D721Med (cell line): ENCODE measurements around the gene CLEC10A.

ENCODE experiments used
- DNase-seq: peaks from one replicate; pipeline ENCODE4 v3.0.0; 2011; ENCODE audit warnings: low spot score; ENCODE audit not compliant: insufficient read length
- FAIRE-seq: peaks from 2 replicates; lab custom pipeline; 2011; peaks lifted over from hg19 to GRCh38; lab: Jason Lieb, UNC
- CTCF ChIP-seq: IDR thresholded peaks from 2 replicates; pipeline ENCODE4 v1.5.1; 2012; ENCODE audit warnings: mild to moderate bottlenecking, control low read depth; ENCODE audit not compliant: insufficient read depth; ENCODE audit errors: missing control alignments

CLEC10A gene

GRCh38 chr17:7120123-7120522 lies 40.1 kb upstream of the CLEC10A start:
- no peak for TF ChIP-seq CTCF
- no peak for FAIRE-seq

GRCh38 chr17:7119314-7119713 lies 39.3 kb upstream of the CLEC10A start:
- no peak for DNase-seq
- FAIRE-seq = no peak
- TF ChIP-seq CTCF = no peak

More at GRCh38 chr17:7120123-7120522, 40.1 kb upstream of the CLEC10A start:
- DNase-seq = no peak

GRCh38 chr17:7114875-7115614 lies 35.0 kb upstream of the CLEC10A start:
- no peak for FAIRE-seq
- DNase-seq = no peak
- TF ChIP-seq CTCF = no peak

- TF ChIP-seq CTCF = no peak
- DNase-seq = no peak
- FAIRE-seq = no peak
Observed at GRCh38 chr17:7114241-7114874, 34.3 kb upstream of the CLEC10A start, which contains the start of gene ASGR2. ASGR2 (minus strand) TSS chr17:7114822; CDS start chr17:7114240, 582 bp downstream.

- no peak for DNase-seq
- FAIRE-seq = no peak
- TF ChIP-seq CTCF = no peak
Observed at GRCh38 chr17:7113273-7114071, 33.4 kb upstream of the CLEC10A start.

GRCh38 chr17:7112510-7113108 lies 32.6 kb upstream of the CLEC10A start:
- DNase-seq = no peak
- no peak for FAIRE-seq
- no peak for TF ChIP-seq CTCF
